ENCODE data around the gene MIEF1. TPM values are rescaled to one million over a fixed set of nuclear protein-coding genes. Genes with fewer than 3 reads are reported as not detected.

Gene MIEF1
- polyA plus RNA-seq, 1 of the 3 experiments (the other 2 are of a cell fraction): 7.5 TPM

DNA sequence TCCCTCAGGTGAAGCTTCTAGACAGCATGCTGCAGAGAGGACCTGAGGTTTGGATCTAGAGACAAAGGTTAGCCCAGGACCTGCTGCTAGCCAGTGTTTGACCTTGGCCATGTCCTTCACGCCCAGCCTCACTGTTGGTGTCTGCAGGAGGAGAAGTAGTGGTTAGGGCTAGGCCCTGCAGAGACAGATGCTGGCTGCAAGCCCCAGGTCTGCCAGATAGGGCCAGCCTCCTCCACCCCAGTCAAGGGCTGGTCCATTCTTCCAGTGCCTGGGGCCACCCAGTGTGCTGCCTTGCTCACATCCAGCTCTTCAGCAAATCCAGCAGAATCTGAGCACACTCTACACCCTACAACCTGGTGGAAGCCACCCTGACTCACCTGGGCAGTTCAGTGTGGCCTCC is 21.5 kb upstream of the MIEF1 start:
- TF ChIP-seq GABPA (IDR thresholded peaks at IDR 0.05; ENCODE audit: low read depth) (no peak), CHD2 (IDR thresholded peaks at IDR 0.05; ENCODE audit: low read length, partially characterized antibody) (no peak), MXI1 (IDR thresholded peaks at IDR 0.05; ENCODE audit: low read depth, low read length) (no peak), SMC3 (IDR thresholded peaks at IDR 0.05; ENCODE audit: low read depth, low read length) (no peak), NRF1 (IDR thresholded peaks at IDR 0.05; ENCODE audit: low read depth, low read length) (no peak), YY1 (IDR thresholded peaks at IDR 0.05; ENCODE audit: low read depth) (no peak), TAF1 (IDR thresholded peaks at IDR 0.05; ENCODE audit: borderline replicate concordance, low read depth, low read length) (no peak)
- TF ChIP-seq, protein P1, sequence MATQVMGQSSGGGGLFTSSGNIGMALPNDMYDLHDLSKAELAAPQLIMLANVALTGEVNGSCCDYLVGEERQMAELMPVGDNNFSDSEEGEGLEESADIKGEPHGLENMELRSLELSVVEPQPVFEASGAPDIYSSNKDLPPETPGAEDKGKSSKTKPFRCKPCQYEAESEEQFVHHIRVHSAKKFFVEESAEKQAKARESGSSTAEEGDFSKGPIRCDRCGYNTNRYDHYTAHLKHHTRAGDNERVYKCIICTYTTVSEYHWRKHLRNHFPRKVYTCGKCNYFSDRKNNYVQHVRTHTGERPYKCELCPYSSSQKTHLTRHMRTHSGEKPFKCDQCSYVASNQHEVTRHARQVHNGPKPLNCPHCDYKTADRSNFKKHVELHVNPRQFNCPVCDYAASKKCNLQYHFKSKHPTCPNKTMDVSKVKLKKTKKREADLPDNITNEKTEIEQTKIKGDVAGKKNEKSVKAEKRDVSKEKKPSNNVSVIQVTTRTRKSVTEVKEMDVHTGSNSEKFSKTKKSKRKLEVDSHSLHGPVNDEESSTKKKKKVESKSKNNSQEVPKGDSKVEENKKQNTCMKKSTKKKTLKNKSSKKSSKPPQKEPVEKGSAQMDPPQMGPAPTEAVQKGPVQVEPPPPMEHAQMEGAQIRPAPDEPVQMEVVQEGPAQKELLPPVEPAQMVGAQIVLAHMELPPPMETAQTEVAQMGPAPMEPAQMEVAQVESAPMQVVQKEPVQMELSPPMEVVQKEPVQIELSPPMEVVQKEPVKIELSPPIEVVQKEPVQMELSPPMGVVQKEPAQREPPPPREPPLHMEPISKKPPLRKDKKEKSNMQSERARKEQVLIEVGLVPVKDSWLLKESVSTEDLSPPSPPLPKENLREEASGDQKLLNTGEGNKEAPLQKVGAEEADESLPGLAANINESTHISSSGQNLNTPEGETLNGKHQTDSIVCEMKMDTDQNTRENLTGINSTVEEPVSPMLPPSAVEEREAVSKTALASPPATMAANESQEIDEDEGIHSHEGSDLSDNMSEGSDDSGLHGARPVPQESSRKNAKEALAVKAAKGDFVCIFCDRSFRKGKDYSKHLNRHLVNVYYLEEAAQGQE (IDR thresholded peaks at IDR 0.05; ENCODE audit: low read depth, low read length): no peak
- TF ChIP-seq, protein P2, sequence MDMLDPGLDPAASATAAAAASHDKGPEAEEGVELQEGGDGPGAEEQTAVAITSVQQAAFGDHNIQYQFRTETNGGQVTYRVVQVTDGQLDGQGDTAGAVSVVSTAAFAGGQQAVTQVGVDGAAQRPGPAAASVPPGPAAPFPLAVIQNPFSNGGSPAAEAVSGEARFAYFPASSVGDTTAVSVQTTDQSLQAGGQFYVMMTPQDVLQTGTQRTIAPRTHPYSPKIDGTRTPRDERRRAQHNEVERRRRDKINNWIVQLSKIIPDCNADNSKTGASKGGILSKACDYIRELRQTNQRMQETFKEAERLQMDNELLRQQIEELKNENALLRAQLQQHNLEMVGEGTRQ (IDR thresholded peaks at IDR 0.05; ENCODE audit: borderline replicate concordance, low read depth, low read length): no peak
- TF ChIP-seq, protein P3, sequence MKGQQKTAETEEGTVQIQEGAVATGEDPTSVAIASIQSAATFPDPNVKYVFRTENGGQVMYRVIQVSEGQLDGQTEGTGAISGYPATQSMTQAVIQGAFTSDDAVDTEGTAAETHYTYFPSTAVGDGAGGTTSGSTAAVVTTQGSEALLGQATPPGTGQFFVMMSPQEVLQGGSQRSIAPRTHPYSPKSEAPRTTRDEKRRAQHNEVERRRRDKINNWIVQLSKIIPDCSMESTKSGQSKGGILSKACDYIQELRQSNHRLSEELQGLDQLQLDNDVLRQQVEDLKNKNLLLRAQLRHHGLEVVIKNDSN (IDR thresholded peaks at IDR 0.05; ENCODE audit: borderline replicate concordance, low read depth): no peak

DNA sequence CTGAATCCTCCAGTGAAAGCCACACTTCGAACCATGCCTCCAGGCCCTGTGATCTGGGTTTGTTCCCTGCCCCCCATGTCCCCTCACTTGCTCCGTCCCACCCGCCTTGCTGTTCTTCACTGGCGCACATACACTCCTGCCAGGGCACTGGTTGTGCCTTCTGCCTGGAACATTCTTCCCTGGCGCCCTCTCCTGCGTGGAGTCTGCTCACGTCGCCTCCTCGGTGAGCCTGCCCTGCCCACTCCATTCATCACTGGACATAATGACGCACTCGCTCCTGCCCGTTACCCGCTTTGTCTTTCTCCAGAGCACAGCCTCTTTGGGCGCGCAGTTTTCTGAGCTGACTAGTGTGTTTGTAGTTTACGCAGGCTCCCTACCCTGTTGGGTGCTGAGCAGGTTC is 21.0 kb upstream of the MIEF1 start:
- no peak overlapping the region for H3K4me3 ChIP-seq (ENCODE audit: low read depth in 2 of 2, low read length in 1 of 2)
- no peak overlapping the region for H2AFZ ChIP-seq (ENCODE audit: low read depth)
- H3K36me3 ChIP-seq (replicated peaks in 1 of 2; ENCODE audit: control insufficient read depth in 1 of 2, insufficient read depth in 2 of 2, low read length in 1 of 2): no peaks in the 10 kb centered on the region
- H3K4me1 ChIP-seq (ENCODE audit: control insufficient read depth in 1 of 2, insufficient read depth in 2 of 2, low read depth in 1 of 2, low read length in 1 of 2): peaks cover 0 to 5% of the 10 kb centered on the region in 2 experiments; a peak in 1 of 4 replicates
- H3K9ac ChIP-seq: no peak overlapping the region
- no peaks in the 10 kb centered on the region for H3K27me3 ChIP-seq (ENCODE audit: insufficient read depth)
- H3K27ac ChIP-seq (ENCODE audit: low read depth in 2 of 2, low read length in 1 of 2): no peak overlapping the region
- H3K9me2 ChIP-seq: no peaks in the 10 kb centered on the region
- no peak overlapping the region for H3K4me2 ChIP-seq
- H3K9me3 ChIP-seq: no peaks in the 10 kb centered on the region
- no peak for DNase-seq
- no peaks in the 10 kb centered on the region for H3F3A ChIP-seq (replicated peaks; ENCODE audit: insufficient read depth)
- no peaks in the 10 kb centered on the region for H4K20me1 ChIP-seq (ENCODE audit: insufficient read depth)
- no peaks in the 10 kb centered on the region for H3K79me2 ChIP-seq (ENCODE audit: insufficient read depth)
- ChIA-PET POLR2A (no interaction called here), CTCF (interaction anchor here (1.5 to 2.2 kb wide), 2 partner anchors 13 to 15 kb away, joined by 4 to 6 read pairs; no protein-coding TSS in a partner anchor)
- 87% methylated on average over 16 of the region's 16 CpGs for WGBS (ENCODE audit: low lambda C conversion rate)
- no peak for TF ChIP-seq YY1 (IDR thresholded peaks at IDR 0.05; ENCODE audit: low read depth)
- TF ChIP-seq FOXM1 (IDR thresholded peaks at IDR 0.05; ENCODE audit: low read depth): no peak
- no peak for TF ChIP-seq RFX5 (IDR thresholded peaks at IDR 0.05; ENCODE audit: low read length)
- no peak for TF ChIP-seq RXRA (IDR thresholded peaks at IDR 0.05; ENCODE audit: borderline replicate concordance, low read depth)
- no peak for TF ChIP-seq POLR2AphosphoS5 (IDR thresholded peaks at IDR 0.05; ENCODE audit: low read depth, low read length)
- TF ChIP-seq NRF1 (IDR thresholded peaks at IDR 0.05; ENCODE audit: low read depth, low read length): no peak
- no peak for TF ChIP-seq ELF1 (IDR thresholded peaks at IDR 0.05)
- TF ChIP-seq EZH2phosphoT487 (IDR thresholded peaks at IDR 0.05; ENCODE audit: borderline replicate concordance, low read depth): no peak
- TF ChIP-seq SMC3 (IDR thresholded peaks at IDR 0.05; ENCODE audit: low read depth, low read length): no peak
- TF ChIP-seq TAF1 (IDR thresholded peaks at IDR 0.05; ENCODE audit: borderline replicate concordance, low read depth, low read length): no peak
- no peak for TF ChIP-seq MXI1 (IDR thresholded peaks at IDR 0.05; ENCODE audit: low read depth, low read length)
- TF ChIP-seq FOXJ3 (CRISPR knock-in tag; IDR thresholded peaks at IDR 0.05): no peak
- TF ChIP-seq, protein P4, sequence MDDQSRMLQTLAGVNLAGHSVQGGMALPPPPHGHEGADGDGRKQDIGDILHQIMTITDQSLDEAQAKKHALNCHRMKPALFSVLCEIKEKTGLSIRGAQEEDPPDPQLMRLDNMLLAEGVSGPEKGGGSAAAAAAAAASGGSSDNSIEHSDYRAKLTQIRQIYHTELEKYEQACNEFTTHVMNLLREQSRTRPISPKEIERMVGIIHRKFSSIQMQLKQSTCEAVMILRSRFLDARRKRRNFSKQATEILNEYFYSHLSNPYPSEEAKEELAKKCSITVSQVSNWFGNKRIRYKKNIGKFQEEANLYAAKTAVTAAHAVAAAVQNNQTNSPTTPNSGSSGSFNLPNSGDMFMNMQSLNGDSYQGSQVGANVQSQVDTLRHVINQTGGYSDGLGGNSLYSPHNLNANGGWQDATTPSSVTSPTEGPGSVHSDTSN (IDR thresholded peaks at IDR 0.05): no peak
- TF ChIP-seq, protein P2 (IDR thresholded peaks at IDR 0.05; ENCODE audit: borderline replicate concordance, low read depth, low read length): no peak

More for the DNA sequence above, 21.5 kb upstream of the MIEF1 start:
- CTCF ChIA-PET: interaction anchor here (1.5 kb wide), 1 partner anchor 16 kb away, joined by 4 read pairs; no protein-coding TSS in a partner anchor
- POLR2A ChIA-PET: no interaction called here
- Histone ChIP-seq H3K9me2 (no peaks in the 10 kb centered on the region), H3K4me2 (no peak overlapping the region), H3K9ac (no peak overlapping the region), H3K27ac (ENCODE audit: low read depth in 2 of 2, low read length in 1 of 2) (no peak overlapping the region), H3K27me3 (ENCODE audit: insufficient read depth) (no peaks in the 10 kb centered on the region), H4K20me1 (ENCODE audit: insufficient read depth) (no peaks in the 10 kb centered on the region), H3F3A (replicated peaks; ENCODE audit: insufficient read depth) (no peaks in the 10 kb centered on the region), H3K9me3 (no peaks in the 10 kb centered on the region), H3K79me2 (ENCODE audit: insufficient read depth) (no peaks in the 10 kb centered on the region), H3K4me1 (ENCODE audit: control insufficient read depth in 1 of 2, insufficient read depth in 2 of 2, low read depth in 1 of 2, low read length in 1 of 2) (peaks cover 0 to 9% of the 10 kb centered on the region in 2 experiments; a peak in 1 of 4 replicates), H3K36me3 (replicated peaks in 1 of 2; ENCODE audit: control insufficient read depth in 1 of 2, insufficient read depth in 2 of 2, low read length in 1 of 2) (no peaks in the 10 kb centered on the region), H2AFZ (ENCODE audit: low read depth) (no peak overlapping the region), H3K4me3 (ENCODE audit: low read depth in 2 of 2, low read length in 1 of 2) (no peak overlapping the region)
- WGBS (ENCODE audit: low lambda C conversion rate): no CpG with 5 or more reads among the region's 1 CpG
- no peak for DNase-seq
